Ovary (tissue), 9 donors: ENCODE data around the gene ETS1. TPM values are rescaled to one million over a fixed set of nuclear protein-coding genes. Genes with fewer than 3 reads are reported as not detected.

Source experiments
- DNase-seq, 5 donors: peaks; one replicate each; pipeline ENCODE4 v3.0.0-alpha.2; 2019 to 2020
- H3K27ac ChIP-seq, 2 donors: fragments of 200-600 bp; one replicate each; pipeline versions ENCODE4 v1.5.1 to v1.8.0; 2019 to 2022
- H3K27me3 ChIP-seq: fragments of 200-600 bp; one replicate; pipeline ENCODE4 v1.8.0; 2022
- H3K36me3 ChIP-seq: fragments of 200-600 bp; sonication (generic); one replicate; pipeline ENCODE4 v1.5.1; 2019
- H3K4me1 ChIP-seq: one replicate; pipeline ENCODE4 v1.8.1; 2013; ENCODE audit warnings: mild to moderate bottlenecking, moderate library complexity; ENCODE audit not compliant: insufficient read depth
- H3K4me3 ChIP-seq: fragments of 200-600 bp; sonication (generic); one replicate; pipeline ENCODE4 v1.5.1; 2017
- H3K9me3 ChIP-seq, 2 donors: fragments of 200-600 bp in 1 of 2; sonication (generic) in 1 of 2; one replicate each; pipeline versions ENCODE4 v1.5.1 to v1.8.1; 2013 to 2019; ENCODE audit warnings: mild to moderate bottlenecking in 1 of 2, moderate library complexity in 1 of 2
- EP300 ChIP-seq: sonication (generic); formaldehyde crosslinking; IDR thresholded peaks from one replicate; pipeline ENCODE4 v1.6.1; 2017; ENCODE audit warnings: antibody characterized with exemption
- POLR2A ChIP-seq: fragments of 450-650 bp; IDR thresholded peaks from one replicate; pipeline ENCODE4 v1.6.1; 2017; ENCODE audit warnings: antibody characterized with exemption, mild to moderate bottlenecking, moderate library complexity
- WGBS, 3 donors: extraction: QIAGEN DNeasy Blood & Tissue Kit in 1 of 3; methylation state at CpG; one replicate each; pipeline versions ENCODE4 v1.1.5 to v1.1.7; 2013 to 2017; 5-methylcytosine and 5-hydroxymethylcytosine counted together
- intact Hi-C, 4 donors: fragments of 100-400 bp; cut with DNase I; formaldehyde crosslinking; loops; one replicate each; pipeline versions ENCODE4 v1.11.0 to v1.15.1; 2022 to 2023
- polyA plus RNA-seq, 2 donors: library from polyadenylated mRNA; stranded (reverse); fragments of 200-250 nt in 1 of 2; fragments of 350-450 nt in 1 of 2; fragmentation: Illumina TruSeq in 1 of 2; extraction: RNeasy Lipid Tissue Mini Kit (QIAGEN cat#74804) in 1 of 2; gene quantifications; one replicate each; pipeline ENCODE4 v1.2.3, GENCODE V29; 2013 to 2014
- total RNA-seq, 7 donors: library from RNA; depleted of rRNA in 2 of 7; stranded (reverse); fragments of >200 nt in 2 of 7; fragmentation: NEBNext Ultra II Directional in 3 of 7; extraction: Animal tissue kit (Norgen Biotek cat#: 25700) in 3 of 7; gene quantifications; one replicate each; pipeline versions ENCODE4 v1.1.0 to v1.2.4, GENCODE V29; 2016 to 2023
- TF ChIP-seq, protein P1 (sequence below), 3 donors: fragments of 450-650 bp in 2 of 3; fragments of 200-600 bp in 1 of 3; IDR thresholded peaks; one replicate each; pipeline versions ENCODE4 v1.5.1 to v1.8.0; 2016 to 2022; ENCODE audit warnings: antibody characterized with exemption in 3 of 3, mild to moderate bottlenecking in 1 of 3
- donor health status: DM: no; HTN: no; CAD: no; lungs with moderate emphysema.
- donor health status: DM: no; HTN: no; CAD: no.
- donor health status: Bipolar disorder and iron deficiency.
- donor health status: DM: yes; HTN: yes; CAD: no.
- donor health status: DM: no; HTN: no; CAD: no.
- donor health status: DM: yes; HTN: yes; CAD: no.

Gene ETS1
- total and polyA plus RNA-seq, 9 donors: 24.4 to 68.0 (median 40.4) TPM

DNA sequence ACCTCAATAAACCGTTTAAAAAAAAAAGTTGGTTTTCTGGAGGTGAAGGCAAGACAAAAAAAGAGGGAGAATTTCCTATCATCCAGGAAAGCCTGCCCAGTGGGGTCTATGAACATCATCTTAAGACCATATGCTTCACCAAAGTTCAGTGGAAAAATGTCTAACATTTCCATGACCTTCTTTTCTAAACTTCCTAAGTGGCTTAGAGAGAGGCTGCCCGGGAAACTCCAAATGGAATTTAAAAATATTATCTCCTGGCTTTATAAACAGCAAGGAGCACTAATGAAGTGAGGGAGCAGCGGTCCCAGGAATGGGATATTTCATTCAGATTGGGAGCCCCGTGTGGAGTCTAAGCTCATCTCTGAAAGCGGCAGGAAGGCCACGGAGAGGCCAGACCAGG lies 46.9 kb downstream of the ETS1 start:
- no peaks in the 10 kb centered on the region for H3K27me3 ChIP-seq
- TF ChIP-seq EP300: no peak
- no peak for TF ChIP-seq POLR2A
- TF ChIP-seq, protein P1, sequence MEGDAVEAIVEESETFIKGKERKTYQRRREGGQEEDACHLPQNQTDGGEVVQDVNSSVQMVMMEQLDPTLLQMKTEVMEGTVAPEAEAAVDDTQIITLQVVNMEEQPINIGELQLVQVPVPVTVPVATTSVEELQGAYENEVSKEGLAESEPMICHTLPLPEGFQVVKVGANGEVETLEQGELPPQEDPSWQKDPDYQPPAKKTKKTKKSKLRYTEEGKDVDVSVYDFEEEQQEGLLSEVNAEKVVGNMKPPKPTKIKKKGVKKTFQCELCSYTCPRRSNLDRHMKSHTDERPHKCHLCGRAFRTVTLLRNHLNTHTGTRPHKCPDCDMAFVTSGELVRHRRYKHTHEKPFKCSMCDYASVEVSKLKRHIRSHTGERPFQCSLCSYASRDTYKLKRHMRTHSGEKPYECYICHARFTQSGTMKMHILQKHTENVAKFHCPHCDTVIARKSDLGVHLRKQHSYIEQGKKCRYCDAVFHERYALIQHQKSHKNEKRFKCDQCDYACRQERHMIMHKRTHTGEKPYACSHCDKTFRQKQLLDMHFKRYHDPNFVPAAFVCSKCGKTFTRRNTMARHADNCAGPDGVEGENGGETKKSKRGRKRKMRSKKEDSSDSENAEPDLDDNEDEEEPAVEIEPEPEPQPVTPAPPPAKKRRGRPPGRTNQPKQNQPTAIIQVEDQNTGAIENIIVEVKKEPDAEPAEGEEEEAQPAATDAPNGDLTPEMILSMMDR (IDR thresholded peaks at IDR 0.05): no peak
- no peak overlapping the region for H3K27ac ChIP-seq
- intact Hi-C loops: no loop called here
- DNase-seq: no peak
- no peaks in the 10 kb centered on the region for H3K9me3 ChIP-seq
- H3K4me3 ChIP-seq: no peak overlapping the region
- H3K36me3 ChIP-seq: no peaks in the 10 kb centered on the region
- H3K4me1 ChIP-seq: peaks cover 4% of the 10 kb centered on the region
- WGBS, 3 donors: 9 to 44% (median 23%) methylated on average over 6 of the region's 6 CpGs

DNA sequence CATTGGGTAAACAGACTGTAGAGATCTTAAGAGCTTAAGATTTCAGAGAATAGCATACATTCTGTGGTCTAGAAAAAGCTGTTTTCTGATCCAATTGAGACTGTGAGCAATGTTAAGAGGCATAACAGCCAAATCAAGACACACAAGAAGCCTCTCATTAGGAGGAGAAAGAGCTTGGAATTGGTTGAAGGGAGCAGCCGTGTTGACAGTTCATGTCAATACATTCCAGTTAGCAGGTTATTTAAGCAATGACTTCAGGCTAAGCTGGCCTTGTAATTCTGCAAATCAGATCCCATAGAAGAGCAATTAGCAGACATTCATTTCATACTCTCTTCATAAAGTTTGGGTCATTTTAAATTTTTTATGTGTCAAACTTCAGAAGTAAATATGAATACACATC lies 50.9 kb downstream of the ETS1 start:
- H3K27ac ChIP-seq: no peak overlapping the region
- intact Hi-C loops: no loop called here
- 81 to 88% (median 86%) methylated on average over 1 of the region's 1 CpG for WGBS, 3 donors
- no peaks in the 10 kb centered on the region for H3K36me3 ChIP-seq
- H3K9me3 ChIP-seq: no peaks in the 10 kb centered on the region
- TF ChIP-seq, protein P1 (IDR thresholded peaks at IDR 0.05): no peak
- TF ChIP-seq EP300 (no peak), POLR2A (no peak)
- no peaks in the 10 kb centered on the region for H3K27me3 ChIP-seq
- H3K4me1 ChIP-seq: peaks cover 4% of the 10 kb centered on the region
- H3K4me3 ChIP-seq: no peak overlapping the region
- DNase-seq: no peak

DNA sequence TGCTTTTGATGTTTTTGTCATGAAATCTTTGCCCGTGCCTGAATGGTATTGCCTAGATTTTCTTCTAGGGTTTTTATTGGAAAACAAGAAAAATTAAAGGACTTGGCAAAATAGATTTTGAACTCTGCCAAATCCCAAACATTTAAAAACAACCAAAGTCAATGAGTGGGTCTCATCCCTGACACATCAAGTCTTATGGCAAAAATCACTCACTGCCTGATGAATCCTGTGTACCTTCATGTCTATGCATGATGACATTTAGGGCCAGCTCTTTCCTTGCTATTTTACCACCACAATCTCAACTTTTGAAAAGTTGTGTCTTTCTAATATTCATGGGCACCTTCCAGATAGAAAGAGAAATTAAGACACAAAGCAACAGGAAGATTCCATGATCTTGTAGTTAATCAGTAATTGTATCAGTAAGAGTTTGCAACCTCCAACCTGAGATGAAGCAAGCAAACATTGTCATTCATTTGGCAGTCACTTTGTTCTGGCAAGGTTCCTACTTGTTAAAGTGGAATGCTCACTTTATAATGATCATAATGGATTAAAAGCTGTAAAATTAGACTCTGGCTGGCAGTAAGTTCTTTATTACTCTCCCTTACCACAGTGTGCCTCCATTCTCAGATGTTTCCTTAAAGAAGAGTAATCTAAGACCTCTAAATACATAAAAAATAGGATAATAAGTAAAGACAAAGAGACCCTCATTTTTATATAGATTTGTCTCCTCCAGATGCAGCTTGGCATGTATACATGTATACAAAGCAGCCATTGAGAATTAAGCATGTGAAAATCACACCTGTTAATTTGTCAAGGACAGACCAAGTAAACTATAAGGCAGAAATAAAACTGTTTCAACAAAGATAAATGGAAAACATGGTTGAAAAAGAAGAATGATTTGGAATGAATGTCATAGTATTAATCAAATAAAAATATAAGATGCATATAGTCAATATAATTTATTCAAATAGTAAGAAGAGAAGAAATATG lies 51.6 kb downstream of the ETS1 start:
- no peaks in the 10 kb centered on the region for H3K9me3 ChIP-seq
- H3K4me3 ChIP-seq: no peak overlapping the region
- 82 to 93% (median 85%) methylated on average over 1 of the region's 1 CpG for WGBS, 3 donors
- intact Hi-C loops: no loop called here
- DNase-seq: no peak
- peaks cover 2% of the 10 kb centered on the region for H3K4me1 ChIP-seq
- no peak overlapping the region for H3K27ac ChIP-seq
- H3K36me3 ChIP-seq: no peaks in the 10 kb centered on the region
- no peaks in the 10 kb centered on the region for H3K27me3 ChIP-seq
- TF ChIP-seq EP300 (no peak), POLR2A (no peak)
- TF ChIP-seq, protein P1 (IDR thresholded peaks at IDR 0.05): no peak

DNA sequence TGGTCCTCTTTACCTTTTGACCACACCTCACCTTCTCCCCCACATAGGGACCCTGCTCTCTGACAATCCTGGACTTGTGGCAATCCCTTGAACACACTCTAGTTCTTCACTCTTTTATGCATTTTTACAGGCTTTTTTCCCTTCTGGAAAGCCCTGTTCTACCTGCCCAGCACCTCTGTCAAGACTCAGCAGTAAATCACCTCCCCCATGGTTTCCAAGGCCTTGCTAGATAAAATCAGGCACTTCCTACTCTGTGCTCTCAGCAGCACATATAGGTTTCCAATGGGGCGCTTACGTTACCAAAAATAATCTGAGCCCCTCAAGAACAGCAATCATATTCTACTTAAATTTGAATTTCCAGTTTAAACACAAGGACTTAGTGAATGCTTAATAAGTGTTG lies 53.9 kb downstream of the ETS1 start:
- Histone ChIP-seq H3K9me3 (no peaks in the 10 kb centered on the region), H3K27ac (no peak overlapping the region), H3K27me3 (no peaks in the 10 kb centered on the region), H3K36me3 (no peaks in the 10 kb centered on the region), H3K4me1 (peaks cover 1% of the 10 kb centered on the region), H3K4me3 (no peak overlapping the region)
- TF ChIP-seq, protein P1 (IDR thresholded peaks at IDR 0.05): no peak
- no peak for TF ChIP-seq POLR2A
- no peak for TF ChIP-seq EP300
- no peak for DNase-seq
- intact Hi-C loops: no loop called here
- 93 to 99% (median 95%) methylated on average over 2 of the region's 2 CpGs for WGBS, 3 donors
